HepG2 (cell line): ENCODE data around the gene TP53I3. TPM values are rescaled to one million over a fixed set of nuclear protein-coding genes. Genes with fewer than 3 reads are reported as not detected.

Experiments used
- ATAC-seq: fragments of 200-7000 bp; cut with Tn5 transposase; 3 replicates; pipeline ENCODE4 v1.9.1; 2020; ENCODE audit warnings: mild to moderate bottlenecking, moderate library complexity
- BruUV-seq: library from RNA; stranded (reverse); fragments of 400-500 nt; replicated peaks from 2 replicates; lab custom pipeline; 2021; lab: Mats Ljungman, UMichigan
- CTCF ChIA-PET: fragments of 300-600 bp; formaldehyde crosslinking; extraction: SDS; loops from one replicate; lab custom pipeline; 2021; ENCODE audit warnings: low total read pairs, inconsistent platforms, low intra/inter-chr PET ratio; lab: Yijun Ruan, JAX
- POLR2A ChIA-PET: fragments of 350-600 bp; sonication (Branson Sonifier 250); formaldehyde crosslinking; loops from one replicate; lab custom pipeline; 2020; ENCODE audit warnings: antibody characterized with exemption, inconsistent platforms; lab: Yijun Ruan, JAX
- DNase-seq: peaks from one replicate; pipeline ENCODE4 v3.0.0-alpha.2; 2015; ENCODE audit warnings: low spot score
- FAIRE-seq: peaks from 3 replicates; lab custom pipeline; 2011; peaks lifted over from hg19 to GRCh38; lab: Jason Lieb, UNC
- H2AFZ ChIP-seq: one replicate; pipeline ENCODE4 v1.6.1; 2011; ENCODE audit warnings: low read length, inconsistent platforms
- H3K27ac ChIP-seq: fragments of 300-600 bp; 3 replicates; pipeline ENCODE4 v1.8.0; 2011; ENCODE audit warnings: mixed run types, mild to moderate bottlenecking, mixed read lengths, low read length, inconsistent platforms; ENCODE audit not compliant: insufficient read depth; ENCODE audit errors: extremely low read length
- H3K27me3 ChIP-seq, 2 experiments: fragments of 200-600 bp in 1 of 2; 2 replicates in 1 of 2; 3 replicates in 1 of 2; pipeline versions ENCODE4 v1.6.0 to v1.8.0; 2011; ENCODE audit warnings: low read length in 2 of 2, mild to moderate bottlenecking in 2 of 2, moderate library complexity in 2 of 2, inconsistent platforms in 1 of 2; ENCODE audit not compliant: insufficient read depth in 2 of 2, control insufficient read depth in 1 of 2
- H3K36me3 ChIP-seq, 2 experiments: fragments of 200-600 bp in 1 of 2; replicated peaks in 1 of 2; 2 replicates in 1 of 2; 3 replicates in 1 of 2; pipeline versions ENCODE4 v1.5.1 to v1.8.0; 2011; ENCODE audit warnings: low read length in 2 of 2, inconsistent platforms in 1 of 2; ENCODE audit not compliant: insufficient read depth in 2 of 2, control insufficient read depth in 1 of 2
- H3K4me1 ChIP-seq: 2 replicates; pipeline ENCODE4 v1.5.1; 2012; ENCODE audit warnings: low read length, inconsistent platforms; ENCODE audit not compliant: insufficient read depth
- H3K4me2 ChIP-seq: 2 replicates; pipeline ENCODE4 v1.6.0; 2011; ENCODE audit warnings: low read depth, low read length, inconsistent platforms
- H3K4me3 ChIP-seq, 3 experiments: fragments of 200-600 bp in 1 of 3; sonication (generic), shearing (Covaris generic) in 1 of 3; replicated peaks in 1 of 3; 2 replicates each; pipeline ENCODE4 v1.5.1; 2011 to 2016; ENCODE audit warnings: low read length in 3 of 3, inconsistent platforms in 2 of 3, low read depth in 2 of 3, mild to moderate bottlenecking in 2 of 3, control low read depth in 1 of 3, mixed read lengths in 1 of 3; ENCODE audit not compliant: insufficient read depth in 1 of 3
- H3K79me2 ChIP-seq: one replicate; pipeline ENCODE4 v1.6.1; 2011; ENCODE audit warnings: low read length, inconsistent platforms; ENCODE audit not compliant: insufficient read depth
- H3K9ac ChIP-seq: 2 replicates; pipeline ENCODE4 v1.6.0; 2011; ENCODE audit warnings: mild to moderate bottlenecking, low read depth, low read length, inconsistent platforms; ENCODE audit not compliant: insufficient read depth
- H3K9me3 ChIP-seq: 2 replicates; pipeline ENCODE4 v1.5.1; 2012; ENCODE audit warnings: mild to moderate bottlenecking, low read length
- H4K20me1 ChIP-seq: 2 replicates; pipeline ENCODE4 v1.6.0; 2011; ENCODE audit warnings: inconsistent platforms, mild to moderate bottlenecking, low read length, moderate library complexity; ENCODE audit not compliant: insufficient read depth
- ATF7-NPFF ChIP-seq: sonication (generic); formaldehyde crosslinking; IDR thresholded peaks from 2 replicates; pipeline ENCODE4 v1.8.1; 2023; ENCODE audit warnings: mild to moderate bottlenecking, low read depth, missing genetic modification reagents, moderate library complexity
- PAF1 ChIP-seq: IDR thresholded peaks from 2 replicates; pipeline ENCODE4 v1.6.1; 2016; ENCODE audit warnings: missing genetic modification reagents, missing compliant biosample characterization
- RAD51 ChIP-seq: fragments of 450-650 bp; IDR thresholded peaks from 2 replicates; pipeline ENCODE4 v1.6.1; 2016; ENCODE audit warnings: borderline replicate concordance
- TRIM24 ChIP-seq: sonication (generic); formaldehyde crosslinking; IDR thresholded peaks from 2 replicates; pipeline ENCODE4 v1.8.0; 2022; ENCODE audit warnings: mild to moderate bottlenecking, missing genetic modification reagents
- ZC3H4 ChIP-seq: sonication (generic); formaldehyde crosslinking; IDR thresholded peaks from 2 replicates; pipeline ENCODE4 v1.4.0; 2020; ENCODE audit warnings: missing genetic modification reagents, borderline replicate concordance
- ZFP41 ChIP-seq: sonication (generic); formaldehyde crosslinking; IDR thresholded peaks from 2 replicates; pipeline ENCODE4 v1.4.0; 2020; ENCODE audit warnings: mild to moderate bottlenecking, missing genetic modification reagents, borderline replicate concordance
- ZNF329 ChIP-seq: sonication (generic); formaldehyde crosslinking; IDR thresholded peaks from 2 replicates; pipeline ENCODE4 v1.9.0; 2021; ENCODE audit warnings: low read depth, mild to moderate bottlenecking, missing genetic modification reagents
- ZNF674 ChIP-seq: sonication (generic); formaldehyde crosslinking; IDR thresholded peaks from 2 replicates; pipeline ENCODE4 v1.5.0; 2020; ENCODE audit warnings: low read depth, mild to moderate bottlenecking, missing genetic modification reagents
- WGBS: methylation state at CpG from one replicate; pipeline ENCODE4 v1.1.6; 2017; ENCODE audit warnings: low lambda C conversion rate; 5-methylcytosine and 5-hydroxymethylcytosine counted together
- in situ Hi-C: cut with HindIII; loops from 2 replicates; pipeline ENCODE4 v1.10.0; 2017; ENCODE audit warnings: low pct_unique_long_range_greater_than_20kb; ENCODE audit not compliant: extremely low pct_ligation_motif_present
- intact Hi-C: fragments of 100-400 bp; cut with micrococcal nuclease; formaldehyde crosslinking; loops from one replicate; pipeline ENCODE4 v1.10.0; 2022; ENCODE audit not compliant: unreplicated experiment
- polyA plus RNA-seq, 8 experiments: library from polyadenylated mRNA; depleted of rRNA in 3 of 8; stranded (reverse) in 7 of 8; unstranded in 1 of 8; fragments of >200 nt; fragmentation: Illumina TruSeq in 4 of 8; extraction: Trizol in 4 of 8; gene quantifications; 2 replicates each; pipeline versions ENCODE4 v1.2.1 to v1.2.3, GENCODE V29; 2011 to 2016; ENCODE audit warnings: low read depth in 4 of 8, missing spikeins in 1 of 8, mixed read lengths in 1 of 8; ENCODE audit not compliant: insufficient read depth in 1 of 8
- total RNA-seq, 5 experiments: library from RNA; depleted of rRNA; stranded (reverse); fragments of >200 nt; fragmentation: Illumina TruSeq; extraction: Trizol; gene quantifications; 2 replicates each; pipeline ENCODE4 v1.2.3, GENCODE V29; 2016; ENCODE audit warnings: low read depth in 1 of 5
- TF ChIP-seq, protein P1 (sequence below): sonication (generic); formaldehyde crosslinking; IDR thresholded peaks from 2 replicates; pipeline ENCODE4 v1.4.0; 2020; ENCODE audit warnings: missing genetic modification reagents, mild to moderate bottlenecking, borderline replicate concordance

The TP53I3 gene
- total and polyA plus RNA-seq, 2 of the 13 experiments (the other 11 are each of a cell fraction or from before 2014, with no cell fraction given) = 25.0 to 44.1 TPM

DNA sequence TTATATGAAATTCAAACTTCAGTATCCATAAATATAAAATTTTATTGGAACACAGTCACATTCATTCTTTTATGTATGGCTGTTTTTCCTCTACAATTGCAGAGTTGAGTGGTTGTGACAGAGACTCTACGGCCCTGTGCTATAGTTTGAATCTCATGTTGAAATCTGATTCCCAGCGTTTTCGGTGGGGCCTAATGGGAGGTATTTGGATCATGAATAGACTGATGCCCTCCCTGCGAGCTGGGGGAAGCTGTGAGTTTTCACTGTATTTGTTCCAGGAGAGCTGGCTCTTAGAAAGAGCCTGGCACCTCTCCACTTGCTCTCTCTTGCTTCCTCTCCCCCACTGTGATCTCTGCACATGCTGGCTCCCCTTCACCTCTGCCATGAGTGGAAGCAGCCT is 36.8 kb upstream of the TP53I3 start (continued):
- TF ChIP-seq ATF7-NPFF (CRISPR knock-in tag) = no peak
- no peak for TF ChIP-seq PAF1
- no peak for TF ChIP-seq TRIM24
- no peak for TF ChIP-seq ZNF674 (CRISPR knock-in tag)
- TF ChIP-seq, protein P1, sequence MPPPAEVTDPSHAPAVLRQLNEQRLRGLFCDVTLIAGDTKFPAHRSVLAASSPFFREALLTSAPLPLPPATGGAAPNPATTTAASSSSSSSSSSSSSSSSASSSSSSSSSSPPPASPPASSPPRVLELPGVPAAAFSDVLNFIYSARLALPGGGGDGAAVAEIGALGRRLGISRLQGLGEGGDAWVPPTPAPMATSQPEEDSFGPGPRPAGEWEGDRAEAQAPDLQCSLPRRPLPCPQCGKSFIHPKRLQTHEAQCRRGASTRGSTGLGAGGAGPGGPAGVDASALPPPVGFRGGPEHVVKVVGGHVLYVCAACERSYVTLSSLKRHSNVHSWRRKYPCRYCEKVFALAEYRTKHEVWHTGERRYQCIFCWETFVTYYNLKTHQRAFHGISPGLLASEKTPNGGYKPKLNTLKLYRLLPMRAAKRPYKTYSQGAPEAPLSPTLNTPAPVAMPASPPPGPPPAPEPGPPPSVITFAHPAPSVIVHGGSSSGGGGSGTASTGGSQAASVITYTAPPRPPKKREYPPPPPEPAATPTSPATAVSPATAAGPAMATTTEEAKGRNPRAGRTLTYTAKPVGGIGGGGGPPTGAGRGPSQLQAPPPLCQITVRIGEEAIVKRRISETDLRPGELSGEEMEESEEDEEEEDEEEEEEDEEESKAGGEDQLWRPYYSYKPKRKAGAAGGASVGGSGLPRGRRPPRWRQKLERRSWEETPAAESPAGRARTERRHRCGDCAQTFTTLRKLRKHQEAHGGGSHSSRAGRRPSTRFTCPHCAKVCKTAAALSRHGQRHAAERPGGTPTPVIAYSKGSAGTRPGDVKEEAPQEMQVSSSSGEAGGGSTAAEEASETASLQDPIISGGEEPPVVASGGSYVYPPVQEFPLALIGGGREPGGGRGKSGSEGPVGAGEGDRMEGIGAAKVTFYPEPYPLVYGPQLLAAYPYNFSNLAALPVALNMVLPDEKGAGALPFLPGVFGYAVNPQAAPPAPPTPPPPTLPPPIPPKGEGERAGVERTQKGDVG (CRISPR knock-in tag) = no peak
- no peak for TF ChIP-seq RAD51
- TF ChIP-seq ZFP41 (CRISPR knock-in tag) = no peak

- BruUV-seq = no TSS peak
- ChIA-PET CTCF (no interaction called here), POLR2A (interaction anchor here (1.2 kb wide), 1 partner anchor 37 kb away, joined by 5 read pairs; no protein-coding TSS in a partner anchor)
- Histone ChIP-seq H3K27me3 (no peaks in the 10 kb centered on the region; a peak in 1 of 5 replicates), H3K9ac (no peak overlapping the region), H3K4me3 (no peak overlapping the region), H3K4me2 (no peak overlapping the region), H3K9me3 (no peaks in the 10 kb centered on the region), H3K36me3 (no peaks in the 10 kb centered on the region), H3K4me1 (peaks cover 17% of the 10 kb centered on the region), H4K20me1 (no peaks in the 10 kb centered on the region), H2AFZ (no peak overlapping the region), H3K79me2 (no peaks in the 10 kb centered on the region), H3K27ac (no peak overlapping the region)
- intact Hi-C loops = no loop called here
- WGBS = 85% methylated on average over 5 of the region's 5 CpGs
- in situ Hi-C loops = no loop called here
- no peak for TF ChIP-seq ZC3H4
- no peak for TF ChIP-seq ZNF329 (CRISPR knock-in tag)
- ATAC-seq (no peak), FAIRE-seq (no peak), DNase-seq (no peak)
Measured at GRCh38 chr2:24121066-24121465, 36.4 kb upstream of the TP53I3 start.
